ENCODE data around the gene PDLIM3.
A peak's percentile ranks its signal among the peaks of the same experiment; 100 is the strongest.

PDLIM3 gene

GRCh38 chr4:185550933-185551332 lies 15.6 kb upstream of the PDLIM3 start:
- DNase-seq, result no peak
- Histone ChIP-seq H3K4me2 (ENCODE audit: low read length, poor library complexity, severe bottlenecking) (no peak overlapping the region), H2BK12ac (ENCODE audit: low read length in 2 of 2) (no peak overlapping the region), H4K91ac (ENCODE audit: low read length) (no peak overlapping the region), H2BK15ac (ENCODE audit: low read depth, poor library complexity, severe bottlenecking) (no peak overlapping the region), H2BK5ac (ENCODE audit: low read depth, low read length, poor library complexity, severe bottlenecking) (no peak overlapping the region), H3K9me3 (ENCODE audit: control insufficient read depth, low read length) (no peaks in the 10 kb centered on the region), H2AFZ (ENCODE audit: low read depth, low read length) (no peak overlapping the region), H3K36me3 (ENCODE audit: control insufficient read depth in 1 of 2, insufficient read depth in 2 of 2, low read depth in 1 of 2, low read length in 2 of 2) (no peaks in the 10 kb centered on the region), H3K4ac (ENCODE audit: low read depth in 1 of 2, low read length in 2 of 2) (peak overlapping the region in 1 of 2 experiments; percentile 2), H2AK5ac (ENCODE audit: low read length, severe bottlenecking) (no peak overlapping the region), H3K27ac (ENCODE audit: low read length, poor library complexity, severe bottlenecking) (no peak overlapping the region), H3K23ac (ENCODE audit: low read length in 2 of 2) (no peak overlapping the region), H3K4me3 (ENCODE audit: insufficient read depth in 1 of 2, low read depth in 1 of 2, low read length in 2 of 2) (no peak overlapping the region), H3K27me3 (ENCODE audit: control insufficient read depth in 1 of 2, insufficient read depth in 1 of 2, low read length in 2 of 2) (peaks cover 5 to 6% of the 10 kb centered on the region in 2 experiments), H4K8ac (ENCODE audit: low read length) (no peak overlapping the region), H3K9ac (ENCODE audit: low read length) (no peak overlapping the region), H3K18ac (ENCODE audit: low read depth in 1 of 2, low read length in 2 of 2) (no peak overlapping the region), H3K14ac (ENCODE audit: low read length in 2 of 2) (no peak overlapping the region), H3K4me1 (ENCODE audit: control insufficient read depth, insufficient read depth, low read depth, low read length) (no peaks in the 10 kb centered on the region), H3K79me1 (replicated peaks; ENCODE audit: low read length, poor library complexity, severe bottlenecking) (no peaks in the 10 kb centered on the region), H2BK120ac (ENCODE audit: low read depth, low read length) (no peak overlapping the region)
- WGBS, result 40% methylated on average over 1 of the region's 1 CpG

- H3K79me1 ChIP-seq (replicated peaks; ENCODE audit: low read length, poor library complexity, severe bottlenecking), result no peaks in the 10 kb centered on the region
- 64% methylated on average over 2 of the region's 2 CpGs for WGBS
- no peak overlapping the region for H2BK120ac ChIP-seq (ENCODE audit: low read depth, low read length)
- H2BK12ac ChIP-seq (ENCODE audit: low read length in 2 of 2), result no peak overlapping the region
- no peak overlapping the region for H2AK5ac ChIP-seq (ENCODE audit: low read length, severe bottlenecking)
- H3K4me3 ChIP-seq (ENCODE audit: insufficient read depth in 1 of 2, low read depth in 1 of 2, low read length in 2 of 2), result no peak overlapping the region
- no peak overlapping the region for H2BK5ac ChIP-seq (ENCODE audit: low read depth, low read length, poor library complexity, severe bottlenecking)
- H2AFZ ChIP-seq (ENCODE audit: low read depth, low read length), result no peak overlapping the region
- H3K4me1 ChIP-seq (ENCODE audit: control insufficient read depth, insufficient read depth, low read depth, low read length), result no peaks in the 10 kb centered on the region
- H4K91ac ChIP-seq (ENCODE audit: low read length), result no peak overlapping the region
- H3K9ac ChIP-seq (ENCODE audit: low read length), result no peak overlapping the region
- H3K27ac ChIP-seq (ENCODE audit: low read length, poor library complexity, severe bottlenecking), result no peak overlapping the region
- H3K9me3 ChIP-seq (ENCODE audit: control insufficient read depth, low read length), result no peaks in the 10 kb centered on the region
- no peak overlapping the region for H4K8ac ChIP-seq (ENCODE audit: low read length)
- no peak overlapping the region for H3K23ac ChIP-seq (ENCODE audit: low read length in 2 of 2)
- H3K14ac ChIP-seq (ENCODE audit: low read length in 2 of 2), result no peak overlapping the region
- no peak for DNase-seq
- H3K27me3 ChIP-seq (ENCODE audit: control insufficient read depth in 1 of 2, insufficient read depth in 1 of 2, low read length in 2 of 2), result peaks cover 3 to 5% of the 10 kb centered on the region in 2 experiments
- no peak overlapping the region for H3K4me2 ChIP-seq (ENCODE audit: low read length, poor library complexity, severe bottlenecking)
- no peak overlapping the region for H2BK15ac ChIP-seq (ENCODE audit: low read depth, poor library complexity, severe bottlenecking)
- no peak overlapping the region for H3K4ac ChIP-seq (ENCODE audit: low read depth in 1 of 2, low read length in 2 of 2)
- no peaks in the 10 kb centered on the region for H3K36me3 ChIP-seq (ENCODE audit: control insufficient read depth in 1 of 2, insufficient read depth in 2 of 2, low read depth in 1 of 2, low read length in 2 of 2)
- no peak overlapping the region for H3K18ac ChIP-seq (ENCODE audit: low read depth in 1 of 2, low read length in 2 of 2)
These were observed 13.9 kb upstream of the PDLIM3 start for GRCh38 chr4:185549095-185549639.

GRCh38 chr4:185548587-185548986 lies 13.3 kb upstream of the PDLIM3 start:
- peaks cover under 1 to 5% of the 10 kb centered on the region in 2 experiments for H3K27me3 ChIP-seq (ENCODE audit: control insufficient read depth in 1 of 2, insufficient read depth in 1 of 2, low read length in 2 of 2)
- H3K18ac ChIP-seq (ENCODE audit: low read depth in 1 of 2, low read length in 2 of 2), result no peak overlapping the region
- no peak overlapping the region for H2BK12ac ChIP-seq (ENCODE audit: low read length in 2 of 2)
- no peak overlapping the region for H2AFZ ChIP-seq (ENCODE audit: low read depth, low read length)
- H3K4me1 ChIP-seq (ENCODE audit: control insufficient read depth, insufficient read depth, low read depth, low read length), result no peaks in the 10 kb centered on the region
- H4K8ac ChIP-seq (ENCODE audit: low read length), result no peak overlapping the region
- H3K36me3 ChIP-seq (ENCODE audit: control insufficient read depth in 1 of 2, insufficient read depth in 2 of 2, low read depth in 1 of 2, low read length in 2 of 2), result no peaks in the 10 kb centered on the region
- 94% methylated on average over 1 of the region's 1 CpG for WGBS
- no peak overlapping the region for H3K9ac ChIP-seq (ENCODE audit: low read length)
- no peaks in the 10 kb centered on the region for H3K79me1 ChIP-seq (replicated peaks; ENCODE audit: low read length, poor library complexity, severe bottlenecking)
- H2BK15ac ChIP-seq (ENCODE audit: low read depth, poor library complexity, severe bottlenecking), result no peak overlapping the region
- H4K91ac ChIP-seq (ENCODE audit: low read length), result no peak overlapping the region
- H3K4ac ChIP-seq (ENCODE audit: low read depth in 1 of 2, low read length in 2 of 2), result no peak overlapping the region
- H2BK120ac ChIP-seq (ENCODE audit: low read depth, low read length), result no peak overlapping the region
- H3K4me2 ChIP-seq (ENCODE audit: low read length, poor library complexity, severe bottlenecking), result no peak overlapping the region
- H3K4me3 ChIP-seq (ENCODE audit: insufficient read depth in 1 of 2, low read depth in 1 of 2, low read length in 2 of 2), result no peak overlapping the region
- H3K14ac ChIP-seq (ENCODE audit: low read length in 2 of 2), result no peak overlapping the region
- no peak overlapping the region for H3K23ac ChIP-seq (ENCODE audit: low read length in 2 of 2)
- H2BK5ac ChIP-seq (ENCODE audit: low read depth, low read length, poor library complexity, severe bottlenecking), result no peak overlapping the region
- H3K9me3 ChIP-seq (ENCODE audit: control insufficient read depth, low read length), result no peaks in the 10 kb centered on the region
- no peak for DNase-seq
- no peak overlapping the region for H3K27ac ChIP-seq (ENCODE audit: low read length, poor library complexity, severe bottlenecking)
- no peak overlapping the region for H2AK5ac ChIP-seq (ENCODE audit: low read length, severe bottlenecking)

- no peak overlapping the region for H3K27ac ChIP-seq (ENCODE audit: low read length, poor library complexity, severe bottlenecking)
- WGBS, result 92% methylated on average over 5 of the region's 6 CpGs
These were observed 11.0 kb upstream of the PDLIM3 start for GRCh38 chr4:185546335-185546734.

More at GRCh38 chr4:185546335-185546734, 11.0 kb upstream of the PDLIM3 start:
- Histone ChIP-seq H3K9me3 (ENCODE audit: control insufficient read depth, low read length) (no peaks in the 10 kb centered on the region), H3K4me1 (ENCODE audit: control insufficient read depth, insufficient read depth, low read depth, low read length) (no peaks in the 10 kb centered on the region), H3K4me2 (ENCODE audit: low read length, poor library complexity, severe bottlenecking) (no peak overlapping the region), H3K9ac (ENCODE audit: low read length) (no peak overlapping the region), H2BK5ac (ENCODE audit: low read depth, low read length, poor library complexity, severe bottlenecking) (no peak overlapping the region), H2BK15ac (ENCODE audit: low read depth, poor library complexity, severe bottlenecking) (no peak overlapping the region), H3K23ac (ENCODE audit: low read length in 2 of 2) (no peak overlapping the region), H2AK5ac (ENCODE audit: low read length, severe bottlenecking) (no peak overlapping the region), H2AFZ (ENCODE audit: low read depth, low read length) (no peak overlapping the region), H3K36me3 (ENCODE audit: control insufficient read depth in 1 of 2, insufficient read depth in 2 of 2, low read depth in 1 of 2, low read length in 2 of 2) (no peaks in the 10 kb centered on the region), H4K91ac (ENCODE audit: low read length) (no peak overlapping the region), H2BK120ac (ENCODE audit: low read depth, low read length) (no peak overlapping the region), H3K14ac (ENCODE audit: low read length in 2 of 2) (no peak overlapping the region), H3K27me3 (ENCODE audit: control insufficient read depth in 1 of 2, insufficient read depth in 1 of 2, low read length in 2 of 2) (peaks cover 8 to 10% of the 10 kb centered on the region in 2 experiments), H3K4ac (ENCODE audit: low read depth in 1 of 2, low read length in 2 of 2) (no peak overlapping the region), H4K8ac (ENCODE audit: low read length) (no peak overlapping the region), H3K4me3 (ENCODE audit: insufficient read depth in 1 of 2, low read depth in 1 of 2, low read length in 2 of 2) (no peak overlapping the region), H3K18ac (ENCODE audit: low read depth in 1 of 2, low read length in 2 of 2) (no peak overlapping the region), H3K79me1 (replicated peaks; ENCODE audit: low read length, poor library complexity, severe bottlenecking) (no peaks in the 10 kb centered on the region), H2BK12ac (ENCODE audit: low read length in 2 of 2) (no peak overlapping the region)
- no peak for DNase-seq

All from mesenchymal stem cell (in vitro differentiated cells and primary cell).